Smooth muscle cell of the brain vasculature (primary cell): ENCODE results near the gene SRP9.

Source experiments
- DNase-seq: peaks from one replicate; pipeline ENCODE4 v3.0.0-alpha.2; 2012; ENCODE audit warnings: low read depth, low spot score

Gene SRP9

GRCh38 chr1:225777583-225778336 is at the start of gene SRP9:
Gene SRP9 (plus strand): TSS chr1:225777826. CDS start chr1:225777941, 115 bp downstream.
- peak; percentile 98 for DNase-seq

DNA sequence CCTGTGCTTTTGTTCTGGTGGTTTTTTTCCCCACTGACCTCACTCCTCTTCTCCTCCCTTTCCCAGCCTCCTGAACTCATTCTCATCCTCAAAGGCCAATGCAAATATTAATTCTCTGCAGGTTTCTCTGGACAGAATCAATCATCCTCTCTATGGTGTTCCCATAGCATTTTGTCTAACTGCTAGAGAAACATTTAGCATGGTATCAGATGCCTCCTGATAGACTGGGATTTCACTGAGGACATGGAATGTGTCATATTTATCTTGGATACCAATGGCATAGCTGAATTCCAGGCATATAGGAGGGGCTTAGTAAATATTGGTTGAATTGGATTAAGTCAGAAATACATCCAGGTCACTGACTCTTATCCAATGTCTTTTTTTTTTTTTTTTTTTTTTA is 46.1 kb upstream of the SRP9 start:
- no peak for DNase-seq

- no peak for DNase-seq
These were observed 44.4 kb upstream of the SRP9 start for GRCh38 chr1:225733254-225733653.

- DNase-seq = peak; percentile 64
These were observed 42.1 kb upstream of the SRP9 start for GRCh38 chr1:225735252-225736149.

GRCh38 chr1:225736437-225737098 is 41.1 kb upstream of the SRP9 start:
- no peak for DNase-seq

GRCh38 chr1:225737161-225737560 is 40.5 kb upstream of the SRP9 start:
- no peak for DNase-seq

- DNase-seq = no peak
These were observed 39.8 kb upstream of the SRP9 start for GRCh38 chr1:225737866-225738265.

- DNase-seq = no peak
These were observed 38.9 kb upstream of the SRP9 start for GRCh38 chr1:225738763-225739162.

DNA sequence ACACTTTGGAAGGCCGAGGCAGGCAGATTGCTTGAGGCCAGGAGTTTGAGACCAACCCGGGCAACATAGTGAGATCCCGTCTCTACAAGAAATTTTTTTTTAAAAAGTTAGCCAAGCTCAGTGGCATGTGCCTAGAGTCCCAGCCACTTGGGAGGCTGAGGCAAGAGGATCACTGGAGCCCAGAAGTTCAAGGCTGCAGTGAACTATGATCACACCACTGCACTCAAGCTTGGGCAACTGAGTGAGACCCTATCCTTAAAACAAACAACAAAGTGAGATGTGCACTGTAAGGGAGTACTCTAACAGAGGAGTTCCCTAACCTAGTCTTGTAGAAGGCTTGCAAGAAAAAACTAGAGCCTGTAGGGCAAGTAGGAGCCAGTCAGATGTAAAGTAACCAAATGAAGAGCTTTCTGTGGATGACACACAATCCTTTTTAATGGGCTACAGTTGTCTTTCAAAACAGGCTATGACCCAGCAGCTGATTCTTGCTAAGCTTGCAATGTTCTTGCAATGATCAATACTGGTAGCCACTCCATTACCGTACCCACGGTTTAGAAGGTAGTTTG is 38.0 kb upstream of the SRP9 start:
- DNase-seq = no peak

DNA sequence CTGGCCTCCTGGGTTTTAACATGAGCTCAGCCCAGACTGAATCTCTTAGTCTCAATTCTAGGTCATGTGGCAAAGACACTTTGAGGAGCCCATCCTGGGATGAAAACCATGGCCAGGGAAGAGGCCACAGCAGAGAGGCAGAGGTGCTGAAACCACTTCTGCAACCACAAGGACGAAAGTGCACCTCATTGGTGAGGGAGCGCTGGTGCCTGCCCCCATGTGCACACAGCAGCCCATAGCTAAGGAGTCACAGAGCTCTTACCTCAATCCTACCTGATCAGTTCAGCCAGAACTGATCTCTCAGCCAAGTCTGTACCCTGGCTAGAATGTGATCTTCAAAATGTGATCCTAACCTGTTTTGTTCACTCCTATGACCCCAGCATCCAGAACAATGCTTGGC is 32.9 kb upstream of the SRP9 start:
- DNase-seq = no peak

DNA sequence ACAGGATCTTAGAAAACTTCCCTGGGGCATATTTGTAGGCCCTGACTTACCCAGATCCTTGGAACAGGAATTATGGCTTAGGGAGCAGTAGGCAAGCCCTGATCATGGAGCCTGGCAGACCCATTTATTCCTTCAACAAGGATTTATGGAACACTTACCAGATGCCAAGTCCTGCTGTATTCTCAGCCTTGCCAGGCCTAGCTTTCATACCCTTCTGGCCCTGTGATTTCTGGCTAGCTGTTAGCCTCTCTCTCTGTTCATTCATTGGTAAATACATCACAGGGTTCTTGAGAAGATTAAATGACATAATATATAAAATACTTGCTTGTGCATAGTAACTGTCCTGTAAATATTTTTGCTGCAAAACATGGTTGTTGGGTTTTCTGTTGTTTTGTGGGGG is 32.4 kb upstream of the SRP9 start:
- no peak for DNase-seq

GRCh38 chr1:225746361-225747179 is 31.1 kb upstream of the SRP9 start:
- peak; percentile 91 for DNase-seq

DNA sequence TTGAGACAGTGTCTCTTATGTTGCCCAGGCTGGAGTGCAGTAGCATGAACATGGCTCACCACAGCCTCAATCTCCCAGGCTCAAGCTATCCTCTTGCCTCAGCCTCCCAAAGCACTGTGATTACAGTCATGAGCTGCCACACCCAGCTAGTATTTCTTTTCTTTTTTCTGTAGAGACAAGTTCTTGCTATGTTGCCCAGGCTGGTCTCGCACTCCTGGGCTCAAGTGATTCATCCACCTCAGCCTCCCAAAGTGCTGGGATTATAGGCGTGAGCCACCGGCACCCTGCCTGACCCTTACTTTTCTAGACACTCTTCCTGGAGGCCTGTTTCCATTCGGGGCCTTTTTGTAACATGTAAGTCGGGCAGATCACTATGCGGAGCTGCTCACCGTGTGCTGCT is 30.1 kb upstream of the SRP9 start:
- DNase-seq = no peak

- no peak for DNase-seq
These were observed 29.1 kb upstream of the SRP9 start for GRCh38 chr1:225748529-225748928.

DNA sequence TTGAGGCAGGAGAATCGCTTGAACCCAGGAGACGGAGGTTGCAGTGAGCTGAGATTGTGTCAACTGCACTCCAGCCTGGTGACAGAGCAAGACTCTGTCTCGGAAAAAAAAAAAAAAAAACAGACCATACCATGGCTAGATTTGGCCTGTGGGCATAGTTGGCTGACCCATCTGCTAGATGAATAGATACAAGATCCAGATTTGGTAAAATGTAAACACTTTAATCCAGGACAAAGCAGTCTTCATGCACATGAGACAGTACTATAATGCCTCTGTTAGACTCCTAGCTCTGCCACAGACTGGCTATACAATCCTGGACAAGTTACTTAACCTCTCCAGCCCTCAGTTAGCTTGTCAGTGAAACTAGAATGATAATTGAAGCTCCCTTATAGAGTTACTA is 27.9 kb upstream of the SRP9 start:
- DNase-seq = no peak

DNA sequence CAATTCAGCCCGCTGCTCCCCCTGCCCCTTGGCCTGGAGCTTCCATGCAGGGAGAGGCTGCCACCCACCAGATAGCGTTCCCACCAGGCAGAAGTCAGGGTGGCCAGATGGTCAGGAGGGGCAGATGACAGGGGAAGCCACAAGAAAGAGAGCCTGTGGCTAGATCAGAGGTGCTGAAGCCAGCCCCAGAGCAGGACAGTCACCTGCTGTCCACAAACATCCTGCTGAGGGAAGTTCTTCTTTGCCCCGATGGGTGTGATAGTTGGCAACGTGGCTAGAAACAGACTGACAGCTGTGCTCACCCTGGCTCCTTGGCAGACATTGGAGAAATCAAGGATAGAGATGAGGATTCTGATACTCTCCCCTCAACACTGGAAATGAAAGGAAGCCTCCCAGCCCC is 27.2 kb upstream of the SRP9 start:
- DNase-seq = no peak

DNA sequence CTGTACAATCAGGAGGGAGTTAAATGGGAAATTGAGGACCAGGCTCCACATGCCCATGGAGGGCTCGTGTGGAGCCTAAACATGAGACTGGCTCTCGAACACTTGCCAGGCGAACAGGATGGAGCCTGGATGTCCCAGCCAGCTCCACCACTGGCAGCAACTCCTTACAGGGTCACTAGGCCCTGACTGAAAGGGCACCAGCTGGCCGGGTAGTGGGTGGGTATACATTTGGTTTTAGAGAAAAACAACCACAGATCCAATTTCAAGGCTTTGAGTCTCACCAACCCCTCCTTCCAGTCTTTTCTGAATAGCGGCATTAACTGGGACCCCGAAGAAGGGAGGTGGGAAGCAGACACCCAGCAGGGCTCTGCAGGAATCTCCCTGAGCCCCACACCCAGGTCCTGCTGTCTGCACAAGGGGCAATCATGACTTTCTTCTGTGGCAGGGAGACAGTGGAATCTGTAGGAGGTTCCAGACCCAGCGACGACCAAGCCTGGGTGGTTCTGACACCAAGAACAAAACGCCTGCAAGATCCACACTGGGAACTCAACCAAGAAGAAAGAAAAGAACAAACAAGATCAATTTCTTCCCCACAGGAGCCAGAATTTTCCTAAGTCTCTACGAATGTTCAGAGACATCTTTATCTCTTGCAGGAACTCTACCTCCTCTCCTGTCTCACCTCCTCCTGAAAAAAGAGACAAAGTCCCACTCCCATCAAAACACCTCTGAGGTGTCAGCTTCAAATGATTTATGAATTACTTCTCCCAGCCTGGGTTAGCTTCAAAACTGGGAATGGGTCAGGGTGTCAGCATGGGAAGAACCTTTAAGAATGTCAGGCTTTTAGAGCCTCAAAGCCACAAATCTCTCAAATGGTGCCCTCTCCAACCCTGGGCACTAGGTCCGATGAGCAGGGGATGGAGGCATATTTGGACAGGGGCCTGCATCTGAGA is 26.5 kb upstream of the SRP9 start:
- no peak for DNase-seq

DNA sequence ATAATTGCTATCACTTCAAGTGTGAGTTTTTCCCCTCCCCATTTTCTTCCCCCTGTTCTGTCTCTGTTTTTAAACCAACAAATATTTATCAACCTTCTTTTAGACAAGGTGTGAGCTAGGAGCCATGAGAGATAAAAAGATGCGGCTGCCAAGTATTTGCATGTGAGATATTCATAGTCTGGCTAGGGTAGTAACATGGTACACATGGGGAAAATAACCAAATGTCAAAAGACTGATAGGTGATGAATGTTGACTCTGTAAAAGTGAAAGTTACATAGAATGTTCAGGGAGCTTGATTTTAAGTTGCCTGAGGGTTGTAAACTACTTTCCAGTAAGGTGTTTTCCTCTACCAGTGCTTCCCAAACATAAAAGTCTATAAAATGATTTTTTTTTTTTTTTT is 25.4 kb upstream of the SRP9 start:
- no peak for DNase-seq

DNA sequence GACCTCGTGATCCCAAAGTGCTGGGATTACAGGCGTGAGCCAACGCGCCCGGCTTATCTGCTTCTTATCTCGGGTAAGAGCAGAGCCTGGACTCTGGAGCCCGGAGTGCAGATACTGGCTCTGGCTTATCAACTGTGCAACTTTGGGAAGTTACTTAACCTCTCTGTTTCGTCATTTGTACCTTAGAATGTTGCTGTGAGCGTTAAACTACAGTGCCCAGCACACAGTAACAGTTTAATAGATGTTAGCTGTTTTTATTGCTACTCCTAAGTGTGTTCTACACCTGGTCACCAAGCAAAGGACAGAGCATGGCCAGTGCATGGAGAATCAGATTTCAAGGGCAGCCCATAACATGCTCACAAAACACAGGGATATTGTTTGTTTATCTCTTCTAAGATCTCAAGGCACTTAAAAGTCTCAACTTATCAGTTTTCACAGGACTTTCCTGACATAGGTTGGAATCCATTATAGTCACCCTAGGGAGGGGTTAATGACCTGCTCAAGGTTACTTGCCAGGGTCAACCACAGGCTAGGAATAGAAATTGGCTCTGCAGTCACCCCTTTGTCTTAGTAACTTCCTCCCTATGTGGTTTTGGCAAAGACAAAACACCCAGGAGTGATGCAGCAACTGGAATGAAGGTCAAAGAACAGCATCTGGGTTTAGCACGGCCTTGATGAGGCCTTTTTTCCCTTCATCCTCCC is 22.5 kb upstream of the SRP9 start:
- no peak for DNase-seq
